ENCODE measurements around the gene BRAP. TPM values are rescaled to one million over a fixed set of nuclear protein-coding genes. Genes with fewer than 3 reads are reported as not detected.
"Not testable (repeated sequence)": the region's sequence is repeated elsewhere in the genome, so short reads cannot be mapped to it uniquely, and the experiment has no call there.

BRAP gene
- total and polyA plus RNA-seq, 4 experiments from 2014 or later = 21.4 to 29.6 (median 26.7) TPM

DNA sequence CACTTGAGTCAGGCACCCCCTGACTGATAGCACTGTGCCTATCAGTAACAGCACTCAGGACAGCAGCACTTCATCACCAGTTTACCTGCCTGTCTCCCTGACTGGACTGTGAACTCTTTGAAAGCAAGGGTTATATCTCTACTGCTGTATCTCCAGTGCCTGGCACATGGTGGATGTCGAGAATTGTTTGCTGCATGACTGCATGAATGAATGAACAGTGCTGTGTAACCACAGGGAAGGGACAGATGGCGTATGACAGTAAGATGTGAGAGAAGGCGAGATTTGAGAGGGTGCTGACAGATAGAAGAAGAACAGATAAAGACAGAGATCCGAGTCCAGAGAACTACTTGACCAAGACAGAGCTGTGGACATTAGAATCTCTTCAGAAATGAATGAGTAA, 29.7 kb downstream of the BRAP start:
- Histone ChIP-seq H3K9me3 (ENCODE audit: control insufficient read depth in 1 of 2, low read length in 2 of 2) (no peaks in the 10 kb centered on the region), H3K36me3 (ENCODE audit: insufficient read depth, low read length) (peaks cover 45% of the 10 kb centered on the region), H3K27me3 (ENCODE audit: insufficient read depth, low read length) (no peaks in the 10 kb centered on the region), H3K27ac (ENCODE audit: low read depth, low read length) (no peak overlapping the region), H3K4me3 (ENCODE audit: low read length in 2 of 2) (no peak overlapping the region), H3K4me1 (ENCODE audit: insufficient read depth, low read length) (no peaks in the 10 kb centered on the region)
- Mint-ChIP-seq H3K4me3 (no peak overlapping the region), H3K27ac (peak overlapping the region in 2 of 7 donors; percentile 38 to 68), H3K27me3 (no peaks in the 10 kb centered on the region), H3K9me3 (no peaks in the 10 kb centered on the region), H3K4me1 (peaks cover 0 to 2% (median 0%) of the 10 kb centered on the region in 4 donors), H3K36me3 (peaks cover 42 to 61% of the 10 kb centered on the region in 2 donors)
- no peak for DNase-seq
- POLR2A ChIA-PET (ENCODE audit: partially characterized antibody) = no interaction called here
- intact Hi-C loops (cut with micrococcal nuclease) = no loop called here
- CTCF ChIA-PET (ENCODE audit: partially characterized antibody) = no interaction called here

DNA sequence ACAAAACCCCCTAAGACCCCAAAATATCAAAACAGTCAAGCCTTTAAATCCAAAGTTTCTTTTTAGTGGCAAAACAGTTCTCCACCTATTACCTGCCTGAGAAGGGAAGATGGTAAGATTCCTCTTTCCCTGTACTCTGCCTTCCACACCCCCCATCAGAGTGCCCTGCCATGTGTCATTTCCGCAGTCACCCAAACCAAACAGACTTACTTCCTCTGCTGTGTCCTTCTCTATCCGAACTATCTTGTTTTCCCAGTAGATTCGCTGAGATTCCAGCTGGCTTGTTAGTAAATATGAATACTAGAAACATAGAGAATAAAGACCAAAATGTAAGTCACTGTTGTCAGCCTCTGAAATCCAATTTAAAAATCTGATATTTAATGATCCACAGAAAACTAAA, 30.4 kb downstream of the BRAP start:
- H3K36me3 Mint-ChIP-seq = peaks cover 44 to 60% of the 10 kb centered on the region in 2 donors
- H3K4me1 ChIP-seq (ENCODE audit: insufficient read depth, low read length) = no peaks in the 10 kb centered on the region
- H3K4me3 ChIP-seq (ENCODE audit: low read length in 2 of 2) = no peak overlapping the region
- peaks cover 45% of the 10 kb centered on the region for H3K36me3 ChIP-seq (ENCODE audit: insufficient read depth, low read length)
- H3K9me3 ChIP-seq (ENCODE audit: control insufficient read depth in 1 of 2, low read length in 2 of 2) = no peaks in the 10 kb centered on the region
- ChIA-PET CTCF (ENCODE audit: partially characterized antibody) (no interaction called here), POLR2A (ENCODE audit: partially characterized antibody) (no interaction called here)
- H3K27ac ChIP-seq (ENCODE audit: low read depth, low read length) = no peak overlapping the region
- peak overlapping the region in 5 of 7 donors; percentile 2 to 76 (median 17) for H3K27ac Mint-ChIP-seq
- no peaks in the 10 kb centered on the region for H3K9me3 Mint-ChIP-seq
- no peak overlapping the region for H3K4me3 Mint-ChIP-seq
- H3K27me3 ChIP-seq (ENCODE audit: insufficient read depth, low read length) = no peaks in the 10 kb centered on the region
- intact Hi-C loops (cut with micrococcal nuclease) = no loop called here
- DNase-seq = no peak
- no peaks in the 10 kb centered on the region for H3K27me3 Mint-ChIP-seq
- H3K4me1 Mint-ChIP-seq = peaks cover 0 to 2% (median 0%) of the 10 kb centered on the region in 4 donors

DNA sequence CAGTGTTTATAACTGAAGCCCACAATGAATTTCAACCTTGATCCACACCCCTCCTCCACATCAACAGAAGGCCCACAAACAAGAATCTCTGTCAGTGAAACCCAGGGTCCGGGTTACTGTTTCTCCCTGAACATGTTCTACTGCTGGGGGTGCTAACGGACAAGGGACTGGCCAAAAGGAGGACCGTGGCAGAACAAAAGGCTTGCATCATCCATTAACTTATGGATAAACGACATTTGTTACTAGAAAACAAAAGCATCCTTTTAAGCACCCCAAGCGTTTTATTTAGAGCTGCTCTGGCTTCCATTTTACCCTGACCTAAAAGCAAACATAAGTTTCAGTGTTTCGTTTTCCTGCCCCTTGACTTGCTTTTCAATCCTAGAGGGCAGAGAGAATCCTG, 32.2 kb downstream of the BRAP start:
- no peaks in the 10 kb centered on the region for H3K27me3 Mint-ChIP-seq
- Histone ChIP-seq H3K36me3 (ENCODE audit: insufficient read depth, low read length) (peaks cover 51% of the 10 kb centered on the region), H3K27ac (ENCODE audit: low read depth, low read length) (no peak overlapping the region), H3K9me3 (ENCODE audit: control insufficient read depth in 1 of 2, low read length in 2 of 2) (no peaks in the 10 kb centered on the region), H3K4me3 (ENCODE audit: low read length in 2 of 2) (no peak overlapping the region), H3K27me3 (ENCODE audit: insufficient read depth, low read length) (no peaks in the 10 kb centered on the region), H3K4me1 (ENCODE audit: insufficient read depth, low read length) (no peaks in the 10 kb centered on the region)
- intact Hi-C loops (cut with micrococcal nuclease) = no loop called here
- no peak overlapping the region for H3K27ac Mint-ChIP-seq
- no peaks in the 10 kb centered on the region for H3K9me3 Mint-ChIP-seq
- no peak overlapping the region for H3K4me3 Mint-ChIP-seq
- CTCF ChIA-PET (ENCODE audit: partially characterized antibody) = no interaction called here
- POLR2A ChIA-PET (ENCODE audit: partially characterized antibody) = no interaction called here
- no peak for DNase-seq
- peaks cover 36 to 57% of the 10 kb centered on the region in 2 donors for H3K36me3 Mint-ChIP-seq
- peaks cover 0 to 2% (median 0%) of the 10 kb centered on the region in 4 donors for H3K4me1 Mint-ChIP-seq

DNA sequence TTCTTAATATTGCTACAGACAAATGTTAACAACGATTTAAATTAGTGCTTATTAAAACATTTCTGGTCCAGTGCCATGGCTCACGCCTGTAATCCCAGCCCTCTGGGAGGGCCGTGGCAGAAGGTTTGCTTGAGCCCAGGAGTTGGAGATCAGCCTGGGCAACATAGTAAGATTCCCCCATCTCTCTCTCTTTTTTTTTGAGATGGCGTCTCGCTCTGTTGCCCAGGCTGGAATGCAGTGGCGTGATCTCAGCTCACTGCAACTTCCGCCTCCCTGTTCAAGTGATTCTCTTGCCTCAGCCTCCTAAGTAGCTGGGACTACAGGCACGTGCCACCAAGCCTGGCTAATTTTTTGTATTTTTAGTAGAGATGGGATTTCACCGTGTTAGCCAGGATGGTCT, 33.2 kb downstream of the BRAP start:
- CTCF ChIA-PET (ENCODE audit: partially characterized antibody); H3K4me1 ChIP-seq (ENCODE audit: insufficient read depth, low read length); H3K27me3 Mint-ChIP-seq; H3K9me3 ChIP-seq (ENCODE audit: control insufficient read depth in 1 of 2, low read length in 2 of 2); intact Hi-C loops (cut with micrococcal nuclease); H3K4me1 Mint-ChIP-seq; H3K27ac Mint-ChIP-seq; POLR2A ChIA-PET (ENCODE audit: partially characterized antibody); H3K4me3 ChIP-seq (ENCODE audit: low read length in 2 of 2); H3K4me3 Mint-ChIP-seq; H3K27me3 ChIP-seq (ENCODE audit: insufficient read depth, low read length); H3K9me3 Mint-ChIP-seq; DNase-seq; H3K27ac ChIP-seq (ENCODE audit: low read depth, low read length): not testable (repeated sequence)
- H3K36me3 Mint-ChIP-seq = peaks cover 33 to 59% of the 10 kb centered on the region in 2 donors
- H3K36me3 ChIP-seq (ENCODE audit: insufficient read depth, low read length) = peaks cover 47% of the 10 kb centered on the region

DNA sequence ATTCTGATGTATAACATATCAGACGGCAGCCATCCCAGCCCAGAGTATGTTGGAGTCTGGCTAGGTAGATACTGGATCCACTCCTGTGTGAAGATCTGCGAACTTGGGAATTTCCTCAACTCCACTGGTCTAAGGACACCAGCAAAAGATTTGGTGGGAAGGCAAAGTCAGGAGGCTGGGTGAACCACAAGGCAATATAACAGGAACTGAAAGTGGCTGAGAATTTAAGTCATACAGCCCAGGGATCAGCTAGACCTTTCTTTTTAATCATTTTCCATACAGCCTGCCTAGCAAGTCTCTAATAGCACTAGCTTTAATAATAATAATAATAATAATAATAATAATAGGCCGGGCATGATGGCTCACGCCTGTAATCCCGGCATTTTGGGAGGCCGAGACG, 34.8 kb downstream of the BRAP start:
- no peak for DNase-seq
- H3K36me3 ChIP-seq (ENCODE audit: insufficient read depth, low read length) = peaks cover 48% of the 10 kb centered on the region
- Mint-ChIP-seq H3K4me3 (no peak overlapping the region), H3K9me3 (no peaks in the 10 kb centered on the region), H3K27me3 (no peaks in the 10 kb centered on the region), H3K4me1 (peaks cover 0 to 1% (median 0%) of the 10 kb centered on the region in 4 donors), H3K27ac (no peak overlapping the region), H3K36me3 (peaks cover 39 to 66% of the 10 kb centered on the region in 2 donors)
- H3K4me3 ChIP-seq (ENCODE audit: low read length in 2 of 2) = no peak overlapping the region
- ChIA-PET POLR2A (ENCODE audit: partially characterized antibody) (no interaction called here), CTCF (ENCODE audit: partially characterized antibody) (no interaction called here)
- no peak overlapping the region for H3K27ac ChIP-seq (ENCODE audit: low read depth, low read length)
- intact Hi-C loops (cut with micrococcal nuclease) = no loop called here
- H3K4me1 ChIP-seq (ENCODE audit: insufficient read depth, low read length) = no peaks in the 10 kb centered on the region
- no peaks in the 10 kb centered on the region for H3K27me3 ChIP-seq (ENCODE audit: insufficient read depth, low read length)
- H3K9me3 ChIP-seq (ENCODE audit: control insufficient read depth in 1 of 2, low read length in 2 of 2) = no peaks in the 10 kb centered on the region

DNA sequence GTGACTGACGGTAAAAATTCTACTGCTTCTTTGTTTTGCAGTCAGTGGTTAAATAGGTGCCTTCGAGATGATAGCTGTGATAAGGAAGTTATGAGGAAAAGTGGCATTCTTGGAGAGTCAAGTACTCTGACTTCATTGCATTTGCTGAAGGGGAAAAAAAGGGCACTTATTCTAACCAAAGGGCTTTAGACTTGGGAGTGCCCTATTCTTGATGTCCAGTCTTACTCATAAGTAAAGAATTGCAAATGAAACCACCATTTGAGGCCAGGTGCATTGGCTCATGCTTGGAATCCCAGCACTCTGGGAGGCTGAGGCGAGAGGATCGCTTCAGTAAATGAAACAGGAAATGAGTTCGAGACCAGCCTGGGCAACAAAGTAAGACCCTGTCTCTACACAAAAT, 40.3 kb downstream of the BRAP start:
- H3K36me3 ChIP-seq (ENCODE audit: insufficient read depth, low read length) = peaks cover 57% of the 10 kb centered on the region
- Mint-ChIP-seq H3K27ac (no peak overlapping the region), H3K4me1 (peaks cover 0 to 1% (median 0%) of the 10 kb centered on the region in 4 donors), H3K4me3 (no peak overlapping the region), H3K9me3 (no peaks in the 10 kb centered on the region), H3K27me3 (no peaks in the 10 kb centered on the region), H3K36me3 (peaks cover 36 to 67% of the 10 kb centered on the region in 2 donors)
- POLR2A ChIA-PET (ENCODE audit: partially characterized antibody) = no interaction called here
- CTCF ChIA-PET (ENCODE audit: partially characterized antibody) = interaction anchor here (1.0 kb wide), 1 partner anchor 8 kb away, joined by 3 read pairs; no protein-coding TSS in a partner anchor
- H3K4me1 ChIP-seq (ENCODE audit: insufficient read depth, low read length) = no peaks in the 10 kb centered on the region
- no peaks in the 10 kb centered on the region for H3K27me3 ChIP-seq (ENCODE audit: insufficient read depth, low read length)
- DNase-seq = no peak
- H3K4me3 ChIP-seq (ENCODE audit: low read length in 2 of 2) = no peak overlapping the region
- H3K9me3 ChIP-seq (ENCODE audit: control insufficient read depth in 1 of 2, low read length in 2 of 2) = no peaks in the 10 kb centered on the region
- intact Hi-C loops (cut with micrococcal nuclease) = no loop called here
- no peak overlapping the region for H3K27ac ChIP-seq (ENCODE audit: low read depth, low read length)

DNA sequence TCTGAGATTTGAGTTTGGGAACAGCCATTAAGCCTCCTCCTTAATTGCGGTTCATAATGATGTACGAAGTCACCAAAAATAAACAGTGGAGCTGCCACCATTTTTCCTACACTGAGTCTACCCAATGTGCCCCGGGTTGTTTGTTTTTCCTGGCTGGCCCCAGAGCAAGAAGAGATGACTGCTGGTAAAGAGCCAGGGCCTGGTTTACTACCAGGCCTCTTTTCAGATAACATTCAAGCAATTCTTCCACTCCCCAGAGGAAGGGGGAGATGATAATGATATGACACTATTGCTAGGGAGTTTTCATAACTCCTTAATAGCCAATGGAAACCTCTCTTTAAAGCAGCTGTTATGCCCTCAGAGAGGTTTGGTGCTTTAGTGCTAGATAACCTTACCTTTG, 42.3 kb downstream of the BRAP start:
- DNase-seq = no peak
- Mint-ChIP-seq H3K4me3 (no peak overlapping the region), H3K27me3 (no peaks in the 10 kb centered on the region), H3K36me3 (peaks cover 34 to 59% of the 10 kb centered on the region in 2 donors), H3K4me1 (peaks cover 0 to 1% (median 0%) of the 10 kb centered on the region in 4 donors), H3K27ac (no peak overlapping the region), H3K9me3 (no peaks in the 10 kb centered on the region)
- ChIA-PET CTCF (ENCODE audit: partially characterized antibody) (no interaction called here), POLR2A (ENCODE audit: partially characterized antibody) (no interaction called here)
- peaks cover 45% of the 10 kb centered on the region for H3K36me3 ChIP-seq (ENCODE audit: insufficient read depth, low read length)
- no peaks in the 10 kb centered on the region for H3K27me3 ChIP-seq (ENCODE audit: insufficient read depth, low read length)
- intact Hi-C loops (cut with micrococcal nuclease) = no loop called here
- H3K9me3 ChIP-seq (ENCODE audit: control insufficient read depth in 1 of 2, low read length in 2 of 2) = no peaks in the 10 kb centered on the region
- no peaks in the 10 kb centered on the region for H3K4me1 ChIP-seq (ENCODE audit: insufficient read depth, low read length)
- H3K27ac ChIP-seq (ENCODE audit: low read depth, low read length) = no peak overlapping the region
- no peak overlapping the region for H3K4me3 ChIP-seq (ENCODE audit: low read length in 2 of 2)

Data from CD4-positive, alpha-beta memory T cell (primary cell).